Effector memory CD4-positive, alpha-beta T cell (primary cell): Measurements from ENCODE around the gene GALNT8.

Experiments
- DNase-seq, 3 donors: peaks; one replicate each; pipeline ENCODE4 v3.0.0-alpha.2; 2020
- H3K27ac ChIP-seq: 2 replicates; pipeline ENCODE4 v1.7.0; 2013; ENCODE audit warnings: mild to moderate bottlenecking, low read length, moderate library complexity; ENCODE audit not compliant: insufficient read depth, poor library complexity, severe bottlenecking
- H3K27me3 ChIP-seq: replicated peaks from 2 replicates; pipeline ENCODE4 v1.7.0; 2013; ENCODE audit warnings: mild to moderate bottlenecking, low read length; ENCODE audit not compliant: insufficient read depth, control insufficient read depth, poor library complexity, severe bottlenecking
- H3K36me3 ChIP-seq: 2 replicates; pipeline ENCODE4 v1.7.0; 2013; ENCODE audit warnings: mild to moderate bottlenecking, low read length, moderate library complexity; ENCODE audit not compliant: control insufficient read depth, insufficient read depth
- H3K4me1 ChIP-seq: 2 replicates; pipeline ENCODE4 v1.7.0; 2013; ENCODE audit warnings: low read length, mild to moderate bottlenecking; ENCODE audit not compliant: control insufficient read depth, insufficient read depth, poor library complexity, severe bottlenecking
- H3K4me3 ChIP-seq: 2 replicates; pipeline ENCODE4 v1.7.0; 2013; ENCODE audit warnings: low read length, low read depth, mild to moderate bottlenecking; ENCODE audit not compliant: insufficient read depth, poor library complexity, severe bottlenecking
- H3K9me3 ChIP-seq: 2 replicates; pipeline ENCODE4 v1.7.0; 2013; ENCODE audit warnings: mild to moderate bottlenecking, low read length, moderate library complexity; ENCODE audit not compliant: control insufficient read depth

Gene GALNT8

DNA sequence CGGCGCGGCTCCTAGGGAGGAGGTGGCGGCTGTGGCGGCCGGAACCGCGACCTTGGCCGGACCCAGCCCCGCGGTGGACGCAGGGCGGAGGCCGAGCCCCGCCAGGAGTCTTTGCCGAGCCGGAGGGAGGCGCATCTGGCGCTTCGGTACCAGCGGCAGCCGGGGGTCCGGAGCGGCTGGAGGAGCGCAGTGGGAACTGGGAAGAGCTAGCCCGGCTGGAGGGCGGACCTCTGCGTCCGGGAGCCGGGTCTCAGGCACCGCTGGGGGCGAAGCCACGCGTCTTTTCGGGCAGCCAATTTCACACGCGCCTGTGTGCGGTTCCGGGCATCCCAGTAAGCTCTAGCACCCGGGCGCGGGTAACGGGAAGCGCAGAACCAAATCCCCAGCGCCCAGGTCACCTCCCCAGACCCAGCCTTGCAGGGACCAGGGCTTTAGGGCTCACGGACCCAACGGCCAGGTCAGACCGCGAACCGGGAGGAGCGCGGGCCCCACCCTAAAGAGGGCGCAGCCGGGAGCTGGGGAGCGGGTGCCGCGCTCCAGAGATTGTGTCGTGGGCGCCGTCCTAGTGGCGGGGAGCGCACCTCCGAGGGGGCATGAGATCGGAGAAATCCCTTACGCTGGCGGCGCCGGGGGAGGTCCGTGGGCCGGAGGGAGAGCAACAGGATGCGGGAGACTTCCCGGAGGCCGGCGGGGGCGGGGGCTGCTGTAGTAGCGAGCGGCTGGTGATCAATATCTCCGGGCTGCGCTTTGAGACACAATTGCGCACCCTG is 89.4 kb downstream of the GALNT8 start:
- peaks cover 30% of the 10 kb centered on the region for H3K4me1 ChIP-seq
- no peak for DNase-seq
- H3K27ac ChIP-seq, result no peak overlapping the region
- H3K9me3 ChIP-seq, result no peaks in the 10 kb centered on the region
- H3K27me3 ChIP-seq, result no peaks in the 10 kb centered on the region
- H3K36me3 ChIP-seq, result no peaks in the 10 kb centered on the region
- peak overlapping the region; percentile 53 for H3K4me3 ChIP-seq

DNA sequence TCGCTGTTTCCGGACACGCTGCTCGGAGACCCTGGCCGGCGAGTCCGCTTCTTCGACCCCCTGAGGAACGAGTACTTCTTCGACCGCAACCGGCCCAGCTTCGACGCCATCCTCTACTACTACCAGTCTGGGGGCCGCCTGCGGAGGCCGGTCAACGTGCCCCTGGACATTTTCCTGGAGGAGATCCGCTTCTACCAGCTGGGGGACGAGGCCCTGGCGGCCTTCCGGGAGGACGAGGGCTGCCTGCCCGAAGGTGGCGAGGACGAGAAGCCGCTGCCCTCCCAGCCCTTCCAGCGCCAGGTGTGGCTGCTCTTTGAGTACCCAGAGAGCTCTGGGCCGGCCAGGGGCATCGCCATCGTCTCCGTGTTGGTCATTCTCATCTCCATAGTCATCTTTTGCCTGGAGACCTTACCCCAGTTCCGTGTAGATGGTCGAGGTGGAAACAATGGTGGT is 90.0 kb downstream of the GALNT8 start:
- Histone ChIP-seq H3K9me3 (no peaks in the 10 kb centered on the region), H3K27ac (no peak overlapping the region), H3K4me1 (peaks cover 30% of the 10 kb centered on the region), H3K4me3 (peak overlapping the region; percentile 53), H3K36me3 (no peaks in the 10 kb centered on the region), H3K27me3 (no peaks in the 10 kb centered on the region)
- no peak for DNase-seq

DNA sequence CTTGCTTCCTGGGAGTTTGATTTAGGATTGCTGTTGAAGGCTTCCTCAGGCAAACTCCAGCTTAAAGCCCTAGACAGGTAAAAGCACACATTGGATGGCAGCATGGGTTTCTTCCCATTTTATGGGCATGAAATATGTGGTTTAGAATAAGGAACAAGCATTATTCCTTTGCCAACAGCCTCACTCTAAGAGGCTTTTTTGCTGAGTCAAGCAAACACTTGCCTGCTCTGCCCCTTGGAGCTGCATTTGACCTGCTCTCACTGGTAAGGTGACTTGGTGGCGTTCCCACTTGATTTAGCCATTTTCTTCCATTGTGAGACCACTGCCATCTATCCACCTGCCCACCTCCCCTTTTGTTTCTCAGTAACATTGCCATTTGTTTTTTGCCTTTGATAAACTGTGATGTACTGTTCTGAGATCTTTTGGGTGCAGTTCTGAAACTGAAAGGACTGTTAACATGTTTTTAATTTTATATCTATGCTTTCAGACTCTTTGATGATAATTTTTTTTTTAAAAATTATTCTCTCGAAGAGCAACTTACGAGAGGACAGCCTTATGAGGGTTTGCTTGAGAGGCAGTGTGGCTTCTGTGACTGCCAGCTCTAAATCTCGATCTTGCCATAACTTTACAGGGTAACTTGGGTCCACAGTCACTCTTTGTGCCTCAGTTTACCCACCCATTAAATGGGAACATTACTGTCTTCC is 92.6 kb downstream of the GALNT8 start:
- no peak for DNase-seq
- Histone ChIP-seq H3K9me3 (no peaks in the 10 kb centered on the region), H3K36me3 (no peaks in the 10 kb centered on the region), H3K4me1 (peaks cover 18% of the 10 kb centered on the region), H3K4me3 (no peak overlapping the region), H3K27ac (no peak overlapping the region), H3K27me3 (no peaks in the 10 kb centered on the region)

DNA sequence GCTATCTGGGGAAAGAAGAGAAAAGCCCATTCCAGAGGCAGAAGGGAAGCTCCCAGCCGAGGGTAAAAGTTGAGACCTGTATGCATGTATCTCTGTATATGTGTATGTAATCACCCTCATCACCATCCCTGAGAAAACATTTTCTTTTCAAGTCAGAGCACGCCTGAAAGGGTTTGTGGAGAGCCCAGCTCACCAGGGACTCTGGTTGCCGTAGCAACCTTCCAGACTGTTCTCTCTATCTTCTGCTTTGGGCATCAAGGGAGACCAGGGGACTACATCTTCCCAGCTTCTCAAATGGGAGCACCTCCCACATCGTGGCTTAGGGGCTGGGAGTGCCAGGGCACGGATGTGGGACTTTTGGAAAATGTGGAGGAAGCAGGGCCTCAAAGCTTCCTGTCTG is 93.5 kb downstream of the GALNT8 start:
- H3K27ac ChIP-seq, result no peak overlapping the region
- DNase-seq, result no peak
- H3K4me3 ChIP-seq, result no peak overlapping the region
- no peaks in the 10 kb centered on the region for H3K9me3 ChIP-seq
- peaks cover 8% of the 10 kb centered on the region for H3K4me1 ChIP-seq
- no peaks in the 10 kb centered on the region for H3K36me3 ChIP-seq
- H3K27me3 ChIP-seq, result no peaks in the 10 kb centered on the region

DNA sequence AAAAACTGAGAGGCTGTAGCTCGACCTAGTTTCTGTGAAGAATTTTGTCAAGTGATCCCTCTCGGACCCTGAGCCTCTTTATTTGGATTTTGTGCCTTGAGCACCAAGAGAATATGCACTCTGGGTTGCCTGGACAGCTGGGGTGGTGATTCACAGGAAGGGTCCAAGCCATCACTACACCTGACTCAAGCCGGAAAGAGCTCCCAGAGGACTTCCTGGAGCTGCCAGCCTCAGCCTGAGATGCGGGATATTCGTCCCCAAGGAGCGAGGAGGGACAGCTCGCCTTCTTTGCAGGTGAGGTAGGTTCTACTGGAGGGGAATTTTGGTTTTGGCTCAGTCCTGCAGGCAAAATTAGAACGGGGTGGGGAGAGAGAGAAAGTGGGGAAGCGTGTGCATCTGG is 94.3 kb downstream of the GALNT8 start:
- no peaks in the 10 kb centered on the region for H3K27me3 ChIP-seq
- DNase-seq, result no peak
- no peak overlapping the region for H3K4me3 ChIP-seq
- peaks cover 5% of the 10 kb centered on the region for H3K4me1 ChIP-seq
- H3K27ac ChIP-seq, result no peak overlapping the region
- no peaks in the 10 kb centered on the region for H3K9me3 ChIP-seq
- H3K36me3 ChIP-seq, result no peaks in the 10 kb centered on the region

DNA sequence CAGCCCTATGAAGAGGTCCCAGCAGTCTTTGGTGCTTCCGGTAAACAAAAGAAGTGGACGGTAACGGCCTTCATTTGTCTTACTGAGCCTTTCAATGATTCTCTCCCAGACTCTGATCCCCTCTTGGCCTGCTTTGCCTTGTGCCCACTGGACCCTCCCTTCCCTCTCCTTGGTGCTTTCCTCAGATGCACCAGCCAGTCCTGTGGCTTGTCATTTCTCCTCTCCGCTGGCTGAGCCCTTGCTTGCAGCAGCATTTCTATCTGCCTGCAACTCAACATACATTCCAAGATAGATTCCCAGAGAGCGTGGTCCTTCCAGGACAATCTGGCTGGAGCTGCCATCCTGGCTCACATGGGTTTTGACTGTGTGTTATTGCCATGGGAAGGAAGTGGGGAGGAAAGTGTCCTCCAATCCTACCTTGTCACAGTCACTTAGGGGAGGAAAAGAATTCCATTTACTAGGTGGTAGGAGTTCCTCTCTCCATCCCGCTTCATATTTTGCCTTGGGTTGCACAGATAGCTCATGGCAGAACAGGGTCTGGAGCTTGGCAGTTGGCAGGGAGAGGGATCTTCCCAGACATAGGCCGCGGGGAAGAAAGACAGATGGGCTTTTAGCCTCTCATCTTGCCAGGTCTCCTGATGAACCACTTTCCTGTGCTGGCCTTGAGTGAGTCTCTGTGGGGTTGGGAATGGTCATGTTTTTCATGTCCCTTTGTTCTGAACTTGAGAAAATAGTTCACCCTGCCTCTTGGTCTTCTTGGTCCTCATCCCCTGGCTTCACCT is 96.7 kb downstream of the GALNT8 start:
- H3K27ac ChIP-seq, result no peak overlapping the region
- no peaks in the 10 kb centered on the region for H3K9me3 ChIP-seq
- no peak overlapping the region for H3K4me3 ChIP-seq
- no peak for DNase-seq
- no peaks in the 10 kb centered on the region for H3K27me3 ChIP-seq
- H3K4me1 ChIP-seq, result no peaks in the 10 kb centered on the region
- H3K36me3 ChIP-seq, result no peaks in the 10 kb centered on the region

DNA sequence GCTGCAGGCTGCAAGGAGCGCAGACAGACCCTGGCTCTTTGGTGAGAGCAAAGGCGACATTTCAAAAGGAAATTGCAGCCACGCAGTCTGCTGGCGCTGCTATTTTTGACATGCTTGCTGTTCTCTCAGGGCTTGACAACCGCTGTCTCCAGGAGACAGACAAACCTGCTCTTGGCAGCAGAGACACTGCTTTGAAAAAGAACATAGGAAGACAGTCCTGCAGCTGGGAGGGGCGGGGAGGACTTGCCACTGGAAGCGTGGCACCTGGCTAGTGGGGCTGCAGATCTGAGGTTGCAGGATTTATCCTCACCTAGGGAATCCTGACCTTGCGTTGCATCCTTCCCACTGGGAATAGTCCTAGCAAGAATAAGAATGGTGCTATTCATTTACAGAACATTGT is 97.7 kb downstream of the GALNT8 start:
- DNase-seq, result no peak
- no peaks in the 10 kb centered on the region for H3K4me1 ChIP-seq
- no peaks in the 10 kb centered on the region for H3K36me3 ChIP-seq
- no peaks in the 10 kb centered on the region for H3K27me3 ChIP-seq
- H3K27ac ChIP-seq, result no peak overlapping the region
- H3K9me3 ChIP-seq, result no peaks in the 10 kb centered on the region
- H3K4me3 ChIP-seq, result no peak overlapping the region

DNA sequence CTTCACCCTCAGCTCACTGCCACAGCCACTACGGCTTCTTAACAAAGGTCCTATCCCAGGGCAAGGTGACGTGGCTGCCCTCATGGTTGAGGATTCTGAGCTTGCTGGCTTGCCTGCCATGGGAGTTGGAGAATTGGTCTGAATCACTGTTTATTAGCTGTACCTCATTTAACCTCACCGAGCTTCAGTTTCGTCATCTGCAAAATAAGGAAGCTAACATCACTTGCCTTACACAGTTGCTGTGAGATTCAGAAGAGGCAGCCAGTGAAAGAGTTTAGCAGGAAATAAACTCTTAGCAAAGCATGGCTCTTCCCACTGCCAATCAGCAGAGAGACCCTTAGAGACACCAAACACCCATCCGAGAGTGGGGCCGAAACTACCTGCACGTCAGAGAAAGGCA is 99.5 kb downstream of the GALNT8 start:
- Histone ChIP-seq H3K4me1 (no peaks in the 10 kb centered on the region), H3K27ac (no peak overlapping the region), H3K4me3 (no peak overlapping the region), H3K9me3 (no peaks in the 10 kb centered on the region), H3K36me3 (no peaks in the 10 kb centered on the region), H3K27me3 (no peaks in the 10 kb centered on the region)
- DNase-seq, result no peak

DNA sequence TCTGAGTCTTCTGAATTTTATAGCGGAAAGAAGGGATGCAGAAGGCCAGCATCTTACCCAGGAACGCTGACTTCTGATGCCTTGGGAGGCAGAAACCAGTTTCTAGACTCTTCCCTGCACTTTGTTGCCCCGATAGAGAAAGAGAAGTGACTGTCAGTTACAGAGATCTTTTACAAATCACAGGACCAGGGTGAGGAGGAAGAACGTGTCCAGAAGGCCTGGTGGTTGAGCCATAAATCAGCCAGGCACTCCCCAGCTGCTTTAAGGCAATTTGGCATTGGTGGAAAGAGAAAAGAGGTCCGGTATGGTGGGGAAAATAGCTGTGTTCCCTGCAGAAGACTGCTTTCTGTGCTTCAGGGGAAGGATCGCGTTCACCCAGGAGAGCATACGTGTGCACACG is 100.8 kb downstream of the GALNT8 start:
- H3K36me3 ChIP-seq, result no peaks in the 10 kb centered on the region
- H3K27me3 ChIP-seq, result no peaks in the 10 kb centered on the region
- H3K27ac ChIP-seq, result no peak overlapping the region
- H3K9me3 ChIP-seq, result no peaks in the 10 kb centered on the region
- H3K4me1 ChIP-seq, result peaks cover 4% of the 10 kb centered on the region
- DNase-seq, result no peak
- no peak overlapping the region for H3K4me3 ChIP-seq
